HT-29 (cell line): ENCODE measurements around the gene APAF1. TPM values are rescaled to one million over a fixed set of nuclear protein-coding genes. Genes with fewer than 3 reads are reported as not detected.
"Not testable (repeated sequence)": the region's sequence is repeated elsewhere in the genome, so short reads cannot be mapped to it uniquely, and the experiment has no call there.

Source experiments
- DNase-seq: peaks from one replicate; pipeline ENCODE4 v3.0.0-alpha.2; 2015; ENCODE audit warnings: low spot score
- total RNA-seq: library from RNA; depleted of rRNA; stranded (reverse); fragments of >200 nt; shearing (Covaris generic); gene quantifications from 2 replicates; pipeline ENCODE4 v1.2.3, GENCODE V29; 2014

APAF1 gene
- total RNA-seq, 1 experiment from 2014 or later = 6.5 TPM

GRCh38 chr12:98727196-98727595, 82.1 kb downstream of the APAF1 start:
- DNase-seq = no peak

- DNase-seq = no peak
Observed at GRCh38 chr12:98730412-98730811, 85.3 kb downstream of the APAF1 start.

- no peak for DNase-seq
Observed at GRCh38 chr12:98733667-98734350, 88.7 kb downstream of the APAF1 start.

- no peak for DNase-seq
Observed at GRCh38 chr12:98735821-98736220, 90.7 kb downstream of the APAF1 start.

GRCh38 chr12:98736352-98737321, 91.5 kb downstream of the APAF1 start:
- no peak for DNase-seq

- DNase-seq = no peak
Observed at GRCh38 chr12:98737322-98737712, 92.2 kb downstream of the APAF1 start.

- DNase-seq = no peak
Observed at GRCh38 chr12:98738002-98738401, 92.9 kb downstream of the APAF1 start.

GRCh38 chr12:98738539-98738938, 93.4 kb downstream of the APAF1 start:
- no peak for DNase-seq

GRCh38 chr12:98740751-98741150, 95.7 kb downstream of the APAF1 start:
- DNase-seq = no peak

- DNase-seq = no peak
Observed at GRCh38 chr12:98741196-98741555, 96.1 kb downstream of the APAF1 start.

GRCh38 chr12:98741556-98742265, 96.6 kb downstream of the APAF1 start:
- DNase-seq = no peak

- peak; percentile 45 for DNase-seq
Observed at GRCh38 chr12:98743362-98743953, 98.4 kb downstream of the APAF1 start.

GRCh38 chr12:98744680-98745079, 99.6 kb downstream of the APAF1 start:
- DNase-seq = no peak

- DNase-seq = no peak
Observed at GRCh38 chr12:98745578-98746391, 100.7 kb downstream of the APAF1 start.

- no peak for DNase-seq
Observed at GRCh38 chr12:98748463-98748862, 103.4 kb downstream of the APAF1 start.

GRCh38 chr12:98750511-98750910, 105.4 kb downstream of the APAF1 start:
- DNase-seq = no peak

- DNase-seq = no peak
Observed at GRCh38 chr12:98751580-98752115, 106.6 kb downstream of the APAF1 start.

GRCh38 chr12:98752726-98753125, 107.6 kb downstream of the APAF1 start:
- DNase-seq = no peak

GRCh38 chr12:98754095-98754494, 109.0 kb downstream of the APAF1 start:
- DNase-seq = peak; percentile 65

GRCh38 chr12:98755855-98756254, 110.8 kb downstream of the APAF1 start:
- DNase-seq = not testable (repeated sequence)

GRCh38 chr12:98757455-98757854, 112.4 kb downstream of the APAF1 start:
- no peak for DNase-seq
